ENCODE results near the gene CSNK1E.

The CSNK1E gene

DNA sequence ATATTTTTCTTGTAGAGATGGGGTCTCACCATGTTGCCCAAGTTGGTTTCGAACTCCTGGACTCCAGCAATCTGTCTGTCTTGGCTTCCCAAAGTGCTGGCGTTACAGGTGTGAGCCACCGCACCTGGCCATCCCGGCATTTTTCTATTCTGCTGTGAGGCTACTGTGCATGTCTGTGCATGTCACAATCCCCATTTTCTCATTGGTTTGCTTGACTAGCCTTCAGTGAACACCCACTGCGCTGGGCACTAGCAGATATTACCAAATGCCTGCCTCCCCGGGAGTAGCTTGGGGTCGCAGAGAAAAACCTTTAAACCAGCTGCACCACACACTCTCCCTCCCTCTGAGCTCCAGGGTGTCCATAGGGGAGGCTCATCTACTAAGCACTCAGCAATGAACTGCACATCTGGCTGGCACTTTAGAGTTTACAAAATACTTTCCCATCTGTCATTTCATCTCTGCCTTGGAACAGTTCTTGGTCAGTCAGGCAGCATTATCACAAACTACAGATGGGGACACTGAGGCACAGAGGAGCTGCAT lies 4.9 kb downstream of the CSNK1E start:
- DNase-seq (ENCODE audit: low read depth in 1 of 2, low spot score in 1 of 2) = no peak
- Histone ChIP-seq H3K27ac (replicated peaks) (no peak overlapping the region), H3K4me3 (replicated peaks; ENCODE audit: insufficient read depth, low read length) (no peak overlapping the region)

DNA sequence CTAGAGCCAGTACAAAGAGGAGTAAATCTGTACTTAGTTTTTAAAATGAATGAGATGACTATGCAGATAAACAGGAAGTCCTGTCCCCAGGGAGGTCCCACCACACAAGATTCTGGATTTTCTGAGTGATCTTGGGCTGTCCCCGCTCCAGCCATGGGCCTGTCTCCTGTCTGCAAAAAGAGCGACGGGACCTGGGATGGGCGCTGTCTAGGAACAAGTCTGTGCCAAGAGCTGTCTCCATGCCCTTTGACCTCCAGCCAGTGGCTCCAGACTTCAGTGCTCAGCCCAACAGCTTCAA lies 6.0 kb downstream of the CSNK1E start:
- Histone ChIP-seq H3K4me3 (replicated peaks; ENCODE audit: insufficient read depth, low read length) (no peak overlapping the region), H3K27ac (replicated peaks) (no peak overlapping the region), H3K27me3 (ENCODE audit: insufficient read depth, poor library complexity, severe bottlenecking) (no peaks in the 10 kb centered on the region)
- TF ChIP-seq POLR2AphosphoS5 (IDR thresholded peaks at IDR 0.05; ENCODE audit: low read depth) (no peak), GABPA (IDR thresholded peaks at IDR 0.05; ENCODE audit: low read depth) (no peak), SPI1 (IDR thresholded peaks at IDR 0.05; ENCODE audit: borderline replicate concordance, low read depth) (peak; percentile 6; the same call in 1 of the 2 replicates)
- TF ChIP-seq, protein P1, sequence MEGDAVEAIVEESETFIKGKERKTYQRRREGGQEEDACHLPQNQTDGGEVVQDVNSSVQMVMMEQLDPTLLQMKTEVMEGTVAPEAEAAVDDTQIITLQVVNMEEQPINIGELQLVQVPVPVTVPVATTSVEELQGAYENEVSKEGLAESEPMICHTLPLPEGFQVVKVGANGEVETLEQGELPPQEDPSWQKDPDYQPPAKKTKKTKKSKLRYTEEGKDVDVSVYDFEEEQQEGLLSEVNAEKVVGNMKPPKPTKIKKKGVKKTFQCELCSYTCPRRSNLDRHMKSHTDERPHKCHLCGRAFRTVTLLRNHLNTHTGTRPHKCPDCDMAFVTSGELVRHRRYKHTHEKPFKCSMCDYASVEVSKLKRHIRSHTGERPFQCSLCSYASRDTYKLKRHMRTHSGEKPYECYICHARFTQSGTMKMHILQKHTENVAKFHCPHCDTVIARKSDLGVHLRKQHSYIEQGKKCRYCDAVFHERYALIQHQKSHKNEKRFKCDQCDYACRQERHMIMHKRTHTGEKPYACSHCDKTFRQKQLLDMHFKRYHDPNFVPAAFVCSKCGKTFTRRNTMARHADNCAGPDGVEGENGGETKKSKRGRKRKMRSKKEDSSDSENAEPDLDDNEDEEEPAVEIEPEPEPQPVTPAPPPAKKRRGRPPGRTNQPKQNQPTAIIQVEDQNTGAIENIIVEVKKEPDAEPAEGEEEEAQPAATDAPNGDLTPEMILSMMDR (IDR thresholded peaks at IDR 0.05; ENCODE audit: insufficient read depth, low read length) = no peak
- no peak for DNase-seq (ENCODE audit: low read depth in 1 of 2, low spot score in 1 of 2)

More for the DNA sequence above, 4.9 kb downstream of the CSNK1E start:
- no peaks in the 10 kb centered on the region for H3K27me3 ChIP-seq (ENCODE audit: insufficient read depth, poor library complexity, severe bottlenecking)
- TF ChIP-seq, protein P1 (IDR thresholded peaks at IDR 0.05; ENCODE audit: insufficient read depth, low read length) = no peak
- no peak for TF ChIP-seq POLR2AphosphoS5 (IDR thresholded peaks at IDR 0.05; ENCODE audit: low read depth)
- no peak for TF ChIP-seq GABPA (IDR thresholded peaks at IDR 0.05; ENCODE audit: low read depth)
- TF ChIP-seq SPI1 (IDR thresholded peaks at IDR 0.05; ENCODE audit: borderline replicate concordance, low read depth) = no peak
- TF ChIP-seq, protein P2, sequence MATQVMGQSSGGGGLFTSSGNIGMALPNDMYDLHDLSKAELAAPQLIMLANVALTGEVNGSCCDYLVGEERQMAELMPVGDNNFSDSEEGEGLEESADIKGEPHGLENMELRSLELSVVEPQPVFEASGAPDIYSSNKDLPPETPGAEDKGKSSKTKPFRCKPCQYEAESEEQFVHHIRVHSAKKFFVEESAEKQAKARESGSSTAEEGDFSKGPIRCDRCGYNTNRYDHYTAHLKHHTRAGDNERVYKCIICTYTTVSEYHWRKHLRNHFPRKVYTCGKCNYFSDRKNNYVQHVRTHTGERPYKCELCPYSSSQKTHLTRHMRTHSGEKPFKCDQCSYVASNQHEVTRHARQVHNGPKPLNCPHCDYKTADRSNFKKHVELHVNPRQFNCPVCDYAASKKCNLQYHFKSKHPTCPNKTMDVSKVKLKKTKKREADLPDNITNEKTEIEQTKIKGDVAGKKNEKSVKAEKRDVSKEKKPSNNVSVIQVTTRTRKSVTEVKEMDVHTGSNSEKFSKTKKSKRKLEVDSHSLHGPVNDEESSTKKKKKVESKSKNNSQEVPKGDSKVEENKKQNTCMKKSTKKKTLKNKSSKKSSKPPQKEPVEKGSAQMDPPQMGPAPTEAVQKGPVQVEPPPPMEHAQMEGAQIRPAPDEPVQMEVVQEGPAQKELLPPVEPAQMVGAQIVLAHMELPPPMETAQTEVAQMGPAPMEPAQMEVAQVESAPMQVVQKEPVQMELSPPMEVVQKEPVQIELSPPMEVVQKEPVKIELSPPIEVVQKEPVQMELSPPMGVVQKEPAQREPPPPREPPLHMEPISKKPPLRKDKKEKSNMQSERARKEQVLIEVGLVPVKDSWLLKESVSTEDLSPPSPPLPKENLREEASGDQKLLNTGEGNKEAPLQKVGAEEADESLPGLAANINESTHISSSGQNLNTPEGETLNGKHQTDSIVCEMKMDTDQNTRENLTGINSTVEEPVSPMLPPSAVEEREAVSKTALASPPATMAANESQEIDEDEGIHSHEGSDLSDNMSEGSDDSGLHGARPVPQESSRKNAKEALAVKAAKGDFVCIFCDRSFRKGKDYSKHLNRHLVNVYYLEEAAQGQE (IDR thresholded peaks at IDR 0.05; ENCODE audit: insufficient replicate concordance, low read depth) = no peak

DNA sequence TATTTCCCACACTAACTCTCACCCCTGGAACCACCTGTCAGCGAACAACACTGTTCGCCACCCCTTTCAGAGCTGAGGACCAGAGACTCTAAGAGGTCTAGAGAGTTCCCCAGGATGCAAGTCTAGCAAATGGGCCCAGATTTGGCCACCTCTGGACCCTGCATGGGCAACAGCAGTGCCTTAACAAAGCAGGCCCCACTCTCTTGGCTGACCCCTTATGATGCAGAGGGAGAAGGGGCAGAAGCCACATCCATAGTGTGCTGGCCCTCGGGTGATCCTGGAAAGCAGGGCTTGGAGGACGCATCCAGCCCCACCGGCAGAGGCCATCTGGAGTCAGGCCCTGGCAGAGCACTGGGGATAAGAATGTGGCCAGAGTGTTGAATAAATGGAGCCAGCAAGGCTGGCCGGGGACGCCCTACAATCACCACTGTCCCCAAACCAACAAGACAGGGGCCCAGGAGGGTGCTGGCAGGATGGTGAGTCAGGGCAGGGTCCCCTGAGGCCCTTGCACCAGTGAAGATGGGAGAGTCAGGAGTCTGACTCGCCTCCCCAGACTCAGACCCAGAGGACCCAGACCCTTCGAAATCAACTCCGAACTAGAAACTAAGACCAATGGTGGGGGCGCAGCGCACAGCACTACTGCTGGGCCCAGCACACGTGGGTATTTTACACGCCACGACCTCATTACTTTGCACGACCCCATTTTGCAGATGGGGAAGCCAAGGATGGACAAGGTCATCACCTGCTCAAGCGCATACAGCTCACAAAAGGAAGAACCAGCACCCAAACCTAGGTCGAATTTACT lies 6.5 kb downstream of the CSNK1E start:
- DNase-seq (ENCODE audit: low read depth in 1 of 2, low spot score in 1 of 2) = no peak
- H3K4me3 ChIP-seq (replicated peaks; ENCODE audit: insufficient read depth, low read length) = no peak overlapping the region
- TF ChIP-seq, protein P2 (IDR thresholded peaks at IDR 0.05; ENCODE audit: insufficient replicate concordance, low read depth) = no peak
- no peak for TF ChIP-seq POLR2AphosphoS5 (IDR thresholded peaks at IDR 0.05; ENCODE audit: low read depth)
- TF ChIP-seq, protein P1 (IDR thresholded peaks at IDR 0.05; ENCODE audit: insufficient read depth, low read length) = no peak
- H3K27me3 ChIP-seq (ENCODE audit: insufficient read depth, poor library complexity, severe bottlenecking) = no peaks in the 10 kb centered on the region
- H3K27ac ChIP-seq (replicated peaks) = no peak overlapping the region

All from HL-60 (cell line).